AG04450 (cell line): ENCODE data around the gene LRIG2. TPM values are rescaled to one million over a fixed set of nuclear protein-coding genes. Genes with fewer than 3 reads are reported as not detected.
"Not testable (repeated sequence)": the region's sequence is repeated elsewhere in the genome, so short reads cannot be mapped to it uniquely, and the experiment has no call there.

Experiments
- CTCF ChIA-PET: fragments of 300-600, 350-600 bp; formaldehyde crosslinking; extraction: SDS; loops from one replicate; lab custom pipeline; 2022; ENCODE audit warnings: antibody characterized with exemption, inconsistent platforms; lab: Charles Lee
- POLR2A ChIA-PET: fragments of 350-600 bp; formaldehyde crosslinking; extraction: SDS; loops from one replicate; lab custom pipeline; 2021; ENCODE audit warnings: antibody characterized with exemption, inconsistent platforms; lab: Yijun Ruan, JAX
- DNase-seq: peaks from one replicate; pipeline ENCODE4 v3.0.0-alpha.2; 2011; ENCODE audit warnings: low read depth, low spot score
- H3K27ac ChIP-seq: one replicate; pipeline ENCODE4 v1.5.1; 2012; ENCODE audit warnings: low read depth, low read length, control low read depth
- H3K27me3 ChIP-seq: one replicate; pipeline ENCODE4 v1.6.0; 2012; ENCODE audit warnings: low read length; ENCODE audit not compliant: control insufficient read depth, insufficient read depth
- H3K4me3 ChIP-seq: 2 replicates; pipeline ENCODE4 v1.5.1; 2011; ENCODE audit warnings: mild to moderate bottlenecking, low read depth, low read length, control low read depth
- H3K9me3 ChIP-seq: 2 replicates; pipeline ENCODE4 v1.5.1; 2012; ENCODE audit warnings: low read length; ENCODE audit not compliant: control insufficient read depth, insufficient read depth
- CTCF ChIP-seq: IDR thresholded peaks from 2 replicates; pipeline ENCODE4 v1.5.1; 2011; ENCODE audit warnings: low read depth, low read length, control low read depth, inconsistent platforms
- polyA plus RNA-seq: library from polyadenylated mRNA; depleted of rRNA; stranded (reverse); fragments of >200 nt; gene quantifications from 2 replicates; pipeline ENCODE4 v1.2.3, GENCODE V29; 2011

The LRIG2 gene
- polyA plus RNA-seq, 1 experiment: 9.7 TPM

GRCh38 chr1:113142791-113143190, 69.8 kb downstream of the LRIG2 start:
- Histone ChIP-seq H3K9me3 (no peaks in the 10 kb centered on the region), H3K27me3 (no peaks in the 10 kb centered on the region), H3K4me3 (no peak overlapping the region), H3K27ac (no peak overlapping the region)
- ChIA-PET POLR2A (no interaction called here), CTCF (interaction anchor here (2.1 to 4.1 kb wide), 2 partner anchors 70 to 535 kb away, joined by 6 to 56 read pairs; partner anchors contain the start of gene LRIG2)
- no peak for TF ChIP-seq CTCF
- no peak for DNase-seq

- DNase-seq: no peak
- Histone ChIP-seq H3K27me3 (no peaks in the 10 kb centered on the region), H3K9me3 (no peaks in the 10 kb centered on the region), H3K27ac (no peak overlapping the region), H3K4me3 (no peak overlapping the region)
- no peak for TF ChIP-seq CTCF
- ChIA-PET POLR2A (interaction anchor here (0.6 kb wide), 1 partner anchor 15 kb away, joined by 12 read pairs; no protein-coding TSS in a partner anchor), CTCF (no interaction called here)
Measured at GRCh38 chr1:113146242-113147072, 73.5 kb downstream of the LRIG2 start.

DNA sequence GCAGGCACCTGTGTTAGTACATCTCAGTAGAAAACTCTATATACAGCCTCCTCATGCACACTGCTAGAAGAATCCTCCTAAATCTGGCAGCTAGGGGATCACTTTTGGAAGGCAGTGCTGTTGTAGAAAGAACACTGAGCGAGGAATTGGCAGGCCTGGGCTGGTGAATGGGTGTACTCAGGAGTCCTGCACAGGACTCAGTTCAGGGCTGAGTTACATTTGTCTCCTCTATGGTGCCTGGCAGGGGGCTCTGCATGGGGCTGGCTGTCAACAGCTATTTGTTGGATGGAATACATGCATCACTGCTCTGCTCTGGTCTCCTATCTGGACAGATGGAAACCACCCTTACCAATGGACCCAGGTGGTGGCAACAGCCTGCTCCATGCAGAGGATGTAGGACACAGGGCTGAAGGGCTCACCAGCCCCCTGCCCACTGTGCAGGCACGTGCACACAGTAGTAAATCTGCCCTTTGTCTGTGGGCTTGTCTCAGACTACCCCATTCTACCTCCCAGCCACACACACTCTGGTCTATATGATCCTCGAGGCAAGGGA, 74.2 kb downstream of the LRIG2 start:
- no peaks in the 10 kb centered on the region for H3K9me3 ChIP-seq
- DNase-seq: no peak
- H3K4me3 ChIP-seq: no peak overlapping the region
- CTCF ChIA-PET: no interaction called here
- H3K27ac ChIP-seq: no peak overlapping the region
- no peaks in the 10 kb centered on the region for H3K27me3 ChIP-seq
- TF ChIP-seq CTCF: no peak
- POLR2A ChIA-PET: interaction anchor here (0.6 kb wide), 1 partner anchor 15 kb away, joined by 12 read pairs; no protein-coding TSS in a partner anchor

DNA sequence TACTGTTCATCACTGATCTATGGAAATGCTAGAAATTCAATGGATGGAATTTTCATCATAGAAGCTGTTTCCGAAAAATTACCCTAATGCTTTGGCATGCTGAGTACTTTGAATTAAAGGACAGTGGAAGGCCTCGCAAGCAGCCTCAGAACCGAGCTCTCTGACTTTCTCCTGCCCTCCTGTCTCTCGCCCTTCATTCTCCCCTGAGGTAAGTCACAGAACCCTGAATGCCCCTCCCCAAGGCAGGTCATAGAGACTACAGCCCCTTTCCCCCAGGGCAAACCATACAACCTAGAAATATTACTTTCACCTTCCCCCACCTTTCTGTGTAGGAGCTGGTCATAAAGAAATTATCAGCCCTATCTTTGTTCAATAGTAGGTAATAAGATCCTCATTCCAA, 74.8 kb downstream of the LRIG2 start:
- Histone ChIP-seq H3K4me3 (no peak overlapping the region), H3K27me3 (no peaks in the 10 kb centered on the region), H3K9me3 (no peaks in the 10 kb centered on the region), H3K27ac (no peak overlapping the region)
- POLR2A ChIA-PET: no interaction called here
- no peak for DNase-seq
- CTCF ChIA-PET: interaction anchor here (0.6 kb wide), 1 partner anchor 32 kb away, joined by 3 read pairs; no protein-coding TSS in a partner anchor
- no peak for TF ChIP-seq CTCF

DNA sequence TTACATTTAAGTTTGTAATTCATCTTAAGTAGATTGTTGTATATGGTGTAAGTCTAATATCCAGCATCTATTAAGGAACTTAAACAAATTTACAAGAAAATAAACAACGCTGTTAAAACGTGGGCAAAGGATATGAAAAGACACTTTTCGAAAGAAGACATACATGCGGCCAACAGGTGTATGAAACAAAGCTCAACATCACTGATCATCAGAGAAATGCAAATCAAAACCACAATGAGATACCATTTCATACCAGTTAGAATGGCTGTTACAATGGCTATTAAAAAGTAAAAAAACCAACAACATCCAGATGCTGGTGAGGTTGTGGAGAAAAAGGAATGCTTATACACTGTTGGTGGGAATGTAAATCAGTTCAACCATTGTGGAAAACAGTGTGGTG, 77.5 kb downstream of the LRIG2 start:
- POLR2A ChIA-PET, CTCF ChIA-PET, DNase-seq, H3K27me3 ChIP-seq, H3K27ac ChIP-seq, H3K9me3 ChIP-seq, H3K4me3 ChIP-seq: not testable (repeated sequence)
